HEK293 (cell line): ENCODE measurements around the gene CCNB1IP1.

Experiments used
- CTCF ChIA-PET: fragments of 350-600 bp; formaldehyde crosslinking; extraction: SDS; loops from one replicate; lab custom pipeline; 2021; ENCODE audit warnings: antibody characterized with exemption; lab: Yijun Ruan, JAX
- POLR2A ChIA-PET: fragments of 300-600 bp; formaldehyde crosslinking; extraction: SDS; loops from one replicate; lab custom pipeline; 2020; ENCODE audit warnings: antibody characterized with exemption, inconsistent platforms; lab: Yijun Ruan, JAX
- H3K27ac ChIP-seq: fragments of 200-500 bp; sonication (Bioruptor generic); 2 replicates; pipeline ENCODE4 v1.5.1; 2014; ENCODE audit warnings: low read depth, low read length, control low read depth, inconsistent platforms; ENCODE audit errors: extremely low read depth
- H3K36me3 ChIP-seq, 2 experiments: fragments of 200-500 bp in 1 of 2; sonication (Bioruptor generic) in 1 of 2; 1 replicate in 1 of 2; 2 replicates in 1 of 2; pipeline ENCODE4 v1.5.1; 2014 to 2017; ENCODE audit warnings: inconsistent platforms in 2 of 2, low read length in 2 of 2; ENCODE audit not compliant: control insufficient read depth in 2 of 2, insufficient read depth in 1 of 2
- H3K4me1 ChIP-seq: fragments of 200-500 bp; sonication (Bioruptor generic); 2 replicates; pipeline ENCODE4 v1.5.1; 2014; ENCODE audit warnings: mild to moderate bottlenecking, low read length, inconsistent platforms; ENCODE audit not compliant: control insufficient read depth, insufficient read depth
- H3K4me3 ChIP-seq: 2 replicates; pipeline ENCODE4 v1.5.1; 2011; ENCODE audit warnings: low read depth, mild to moderate bottlenecking, control low read depth, low read length, moderate library complexity
- H3K9me3 ChIP-seq: fragments of 200-500 bp; sonication (Bioruptor generic); 2 replicates; pipeline ENCODE4 v1.5.1; 2014; ENCODE audit warnings: low read depth, low read length, inconsistent platforms; ENCODE audit not compliant: control insufficient read depth, insufficient read depth
- GLIS1 ChIP-seq: fragments of 450-650 bp; formaldehyde crosslinking; IDR thresholded peaks from 2 replicates; pipeline ENCODE4 v1.5.1; 2016; ENCODE audit warnings: missing biosample characterization, missing genetic modification characterization
- HOXA7 ChIP-seq: sonication (generic); formaldehyde crosslinking; IDR thresholded peaks from 2 replicates; pipeline ENCODE4 v1.8.1; 2022; ENCODE audit warnings: missing genetic modification reagents, borderline replicate concordance
- KLF7 ChIP-seq: fragments of 450-650 bp; formaldehyde crosslinking; IDR thresholded peaks from 2 replicates; pipeline ENCODE4 v1.5.1; 2016; ENCODE audit warnings: missing biosample characterization, missing genetic modification characterization, borderline replicate concordance
- RBAK ChIP-seq: fragments of 450-650 bp; formaldehyde crosslinking; IDR thresholded peaks from 2 replicates; pipeline ENCODE4 v1.5.1; 2016; ENCODE audit warnings: missing biosample characterization, missing genetic modification characterization
- SCRT2 ChIP-seq: fragments of 450-650 bp; formaldehyde crosslinking; IDR thresholded peaks from 2 replicates; pipeline ENCODE4 v1.5.1; 2016; ENCODE audit warnings: missing biosample characterization, missing genetic modification characterization
- SP7 ChIP-seq: fragments of 450-650 bp; formaldehyde crosslinking; IDR thresholded peaks from 2 replicates; pipeline ENCODE4 v1.5.1; 2016; ENCODE audit warnings: missing biosample characterization, missing genetic modification characterization
- TRIM28 ChIP-seq: IDR thresholded peaks from 2 replicates; pipeline ENCODE4 v1.6.1; 2011; ENCODE audit warnings: low read length, control low read depth, borderline replicate concordance
- ZNF114 ChIP-seq: fragments of 450-650 bp; formaldehyde crosslinking; IDR thresholded peaks from 2 replicates; pipeline ENCODE4 v1.5.0; 2017; ENCODE audit warnings: missing biosample characterization, missing genetic modification characterization
- ZNF138 ChIP-seq: fragments of 450-650 bp; formaldehyde crosslinking; IDR thresholded peaks from 2 replicates; pipeline ENCODE4 v1.5.1; 2016; ENCODE audit warnings: missing biosample characterization, missing genetic modification characterization, borderline replicate concordance
- ZNF157 ChIP-seq: fragments of 450-650 bp; formaldehyde crosslinking; IDR thresholded peaks from 2 replicates; pipeline ENCODE4 v1.5.1; 2016; ENCODE audit warnings: missing biosample characterization, missing genetic modification characterization
- ZNF221 ChIP-seq: fragments of 450-650 bp; formaldehyde crosslinking; IDR thresholded peaks from 2 replicates; pipeline ENCODE4 v1.5.1; 2017; ENCODE audit warnings: missing biosample characterization, missing genetic modification characterization, borderline replicate concordance
- ZNF37A ChIP-seq: fragments of 450-650 bp; IDR thresholded peaks from 2 replicates; pipeline ENCODE4 v1.5.1; 2018; ENCODE audit warnings: missing biosample characterization, missing genetic modification characterization
- ZNF501 ChIP-seq: fragments of 450-650 bp; formaldehyde crosslinking; IDR thresholded peaks from 2 replicates; pipeline ENCODE4 v1.5.1; 2016; ENCODE audit warnings: missing biosample characterization, missing genetic modification characterization
- ZNF521 ChIP-seq: fragments of 450-650 bp; formaldehyde crosslinking; IDR thresholded peaks from 2 replicates; pipeline ENCODE4 v1.5.1; 2017; ENCODE audit warnings: missing biosample characterization, mild to moderate bottlenecking, missing genetic modification characterization
- ZNF544 ChIP-seq: fragments of 450-650 bp; formaldehyde crosslinking; IDR thresholded peaks from 2 replicates; pipeline ENCODE4 v1.5.0; 2017; ENCODE audit warnings: missing biosample characterization, missing genetic modification characterization
- ZNF626 ChIP-seq: fragments of 450-650 bp; sonication (Bioruptor Pico); formaldehyde crosslinking; IDR thresholded peaks from 2 replicates; pipeline ENCODE4 v1.5.1; 2018; ENCODE audit warnings: missing biosample characterization, missing genetic modification characterization, inconsistent platforms
- ZNF747 ChIP-seq: fragments of 450-650 bp; formaldehyde crosslinking; IDR thresholded peaks from 2 replicates; pipeline ENCODE4 v1.5.1; 2016; ENCODE audit warnings: missing biosample characterization, missing genetic modification characterization
- TF ChIP-seq, protein P1 (sequence below): fragments of 450-650 bp; formaldehyde crosslinking; IDR thresholded peaks from 2 replicates; pipeline ENCODE4 v1.5.1; 2017; ENCODE audit warnings: missing biosample characterization, missing genetic modification characterization
- TF ChIP-seq, protein P2 (sequence below): fragments of 450-650 bp; formaldehyde crosslinking; IDR thresholded peaks from 2 replicates; pipeline ENCODE4 v1.5.1; 2016; ENCODE audit warnings: missing biosample characterization, missing genetic modification characterization, borderline replicate concordance
- TF ChIP-seq, protein P3 (sequence below): fragments of 450-650 bp; formaldehyde crosslinking; IDR thresholded peaks from 2 replicates; pipeline ENCODE4 v1.5.1; 2016; ENCODE audit warnings: missing biosample characterization, missing genetic modification characterization, low read depth
- TF ChIP-seq, protein P4 (sequence below): fragments of 450-650 bp; formaldehyde crosslinking; IDR thresholded peaks from 2 replicates; pipeline ENCODE4 v1.5.1; 2016; ENCODE audit warnings: missing biosample characterization, missing genetic modification characterization
- TF ChIP-seq, protein P5 (sequence below): fragments of 450-650 bp; formaldehyde crosslinking; optimal IDR thresholded peaks from 2 replicates; pipeline ENCODE3; 2016; ENCODE audit warnings: missing biosample characterization, mild to moderate bottlenecking, missing genetic modification characterization
- TF ChIP-seq, protein P6 (sequence below): fragments of 450-650 bp; formaldehyde crosslinking; IDR thresholded peaks from 2 replicates; pipeline ENCODE4 v1.5.1; 2017; ENCODE audit warnings: missing biosample characterization, mild to moderate bottlenecking, missing genetic modification characterization, moderate library complexity

CCNB1IP1 gene

DNA sequence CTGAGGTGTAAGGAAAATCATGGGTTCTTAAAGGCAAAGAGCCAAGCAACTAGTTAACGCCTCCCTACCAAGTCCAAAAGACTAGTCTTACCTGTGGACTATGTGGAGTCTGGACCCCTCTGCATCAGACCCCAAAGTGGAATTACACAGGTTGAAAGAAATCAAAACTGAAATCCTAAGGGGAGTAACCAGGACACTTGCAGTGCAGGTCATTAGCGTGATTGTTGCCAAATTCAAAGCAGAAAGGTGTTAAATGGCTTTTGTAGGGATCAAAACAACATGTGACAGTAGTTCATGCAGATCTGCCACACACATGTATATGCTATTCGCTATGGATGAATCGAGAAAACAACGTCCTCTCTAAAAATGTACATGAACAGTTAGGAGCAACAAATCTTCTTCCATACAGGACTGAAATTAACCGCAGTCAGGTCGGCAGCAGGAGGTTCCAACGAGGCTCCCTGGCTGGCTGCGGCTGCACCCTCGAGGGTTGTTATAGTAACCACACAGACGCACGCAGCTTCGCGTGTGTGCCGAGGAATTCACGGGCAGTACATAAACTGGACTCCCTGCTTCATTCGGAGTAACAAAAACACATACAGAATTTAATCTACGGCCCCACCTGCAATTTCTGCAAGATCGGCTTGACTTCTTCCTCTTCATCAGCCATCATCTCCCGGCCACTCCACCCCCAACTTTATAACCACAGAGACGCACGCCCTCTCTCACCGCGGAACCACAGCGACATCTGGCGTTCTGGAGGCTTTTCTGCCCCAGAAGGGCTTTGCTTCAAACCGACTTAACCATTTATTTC, 27.6 kb downstream of the CCNB1IP1 start, which contains the start of gene TTC5:
TSS of gene TTC5 (minus strand) at position 687 of the 814 bp plus-strand sequence. CDS start at position 673, 14 bp downstream.
- Histone ChIP-seq H3K27ac (no peak within 1 kb of the TSS), H3K4me1 (peaks cover 6% of the 10 kb centered on the region; the same call in 1 of the 2 replicates), H3K36me3 (peaks cover 4 to 17% of the 10 kb centered on the region in 2 experiments; a peak in 2 of 3 replicates), H3K4me3 (peak within 1 kb of the TSS; percentile 90), H3K9me3 (no peaks in the 10 kb centered on the region)
- ChIA-PET POLR2A (no interaction called here), CTCF (interaction anchor here (0.6 to 1.6 kb wide), 11 partner anchors 12 to 352 kb away, joined by 3 to 7 read pairs (median 4); no protein-coding TSS in a partner anchor)
- TF ChIP-seq SP7 (tag by site-specific recombination) = peak; percentile 81
- no peak for TF ChIP-seq ZNF138
- 0 out of 2 replicates have a peak, but pooled peaks have one; percentile 12 for TF ChIP-seq SCRT2 (tag by site-specific recombination)
- TF ChIP-seq, protein P1, sequence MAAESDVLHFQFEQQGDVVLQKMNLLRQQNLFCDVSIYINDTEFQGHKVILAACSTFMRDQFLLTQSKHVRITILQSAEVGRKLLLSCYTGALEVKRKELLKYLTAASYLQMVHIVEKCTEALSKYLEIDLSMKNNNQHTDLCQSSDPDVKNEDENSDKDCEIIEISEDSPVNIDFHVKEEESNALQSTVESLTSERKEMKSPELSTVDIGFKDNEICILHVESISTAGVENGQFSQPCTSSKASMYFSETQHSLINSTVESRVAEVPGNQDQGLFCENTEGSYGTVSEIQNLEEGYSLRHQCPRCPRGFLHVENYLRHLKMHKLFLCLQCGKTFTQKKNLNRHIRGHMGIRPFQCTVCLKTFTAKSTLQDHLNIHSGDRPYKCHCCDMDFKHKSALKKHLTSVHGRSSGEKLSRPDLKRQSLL (tag by site-specific recombination) = no peak
- no peak for TF ChIP-seq ZNF747 (tag by site-specific recombination)
- TF ChIP-seq, protein P2, sequence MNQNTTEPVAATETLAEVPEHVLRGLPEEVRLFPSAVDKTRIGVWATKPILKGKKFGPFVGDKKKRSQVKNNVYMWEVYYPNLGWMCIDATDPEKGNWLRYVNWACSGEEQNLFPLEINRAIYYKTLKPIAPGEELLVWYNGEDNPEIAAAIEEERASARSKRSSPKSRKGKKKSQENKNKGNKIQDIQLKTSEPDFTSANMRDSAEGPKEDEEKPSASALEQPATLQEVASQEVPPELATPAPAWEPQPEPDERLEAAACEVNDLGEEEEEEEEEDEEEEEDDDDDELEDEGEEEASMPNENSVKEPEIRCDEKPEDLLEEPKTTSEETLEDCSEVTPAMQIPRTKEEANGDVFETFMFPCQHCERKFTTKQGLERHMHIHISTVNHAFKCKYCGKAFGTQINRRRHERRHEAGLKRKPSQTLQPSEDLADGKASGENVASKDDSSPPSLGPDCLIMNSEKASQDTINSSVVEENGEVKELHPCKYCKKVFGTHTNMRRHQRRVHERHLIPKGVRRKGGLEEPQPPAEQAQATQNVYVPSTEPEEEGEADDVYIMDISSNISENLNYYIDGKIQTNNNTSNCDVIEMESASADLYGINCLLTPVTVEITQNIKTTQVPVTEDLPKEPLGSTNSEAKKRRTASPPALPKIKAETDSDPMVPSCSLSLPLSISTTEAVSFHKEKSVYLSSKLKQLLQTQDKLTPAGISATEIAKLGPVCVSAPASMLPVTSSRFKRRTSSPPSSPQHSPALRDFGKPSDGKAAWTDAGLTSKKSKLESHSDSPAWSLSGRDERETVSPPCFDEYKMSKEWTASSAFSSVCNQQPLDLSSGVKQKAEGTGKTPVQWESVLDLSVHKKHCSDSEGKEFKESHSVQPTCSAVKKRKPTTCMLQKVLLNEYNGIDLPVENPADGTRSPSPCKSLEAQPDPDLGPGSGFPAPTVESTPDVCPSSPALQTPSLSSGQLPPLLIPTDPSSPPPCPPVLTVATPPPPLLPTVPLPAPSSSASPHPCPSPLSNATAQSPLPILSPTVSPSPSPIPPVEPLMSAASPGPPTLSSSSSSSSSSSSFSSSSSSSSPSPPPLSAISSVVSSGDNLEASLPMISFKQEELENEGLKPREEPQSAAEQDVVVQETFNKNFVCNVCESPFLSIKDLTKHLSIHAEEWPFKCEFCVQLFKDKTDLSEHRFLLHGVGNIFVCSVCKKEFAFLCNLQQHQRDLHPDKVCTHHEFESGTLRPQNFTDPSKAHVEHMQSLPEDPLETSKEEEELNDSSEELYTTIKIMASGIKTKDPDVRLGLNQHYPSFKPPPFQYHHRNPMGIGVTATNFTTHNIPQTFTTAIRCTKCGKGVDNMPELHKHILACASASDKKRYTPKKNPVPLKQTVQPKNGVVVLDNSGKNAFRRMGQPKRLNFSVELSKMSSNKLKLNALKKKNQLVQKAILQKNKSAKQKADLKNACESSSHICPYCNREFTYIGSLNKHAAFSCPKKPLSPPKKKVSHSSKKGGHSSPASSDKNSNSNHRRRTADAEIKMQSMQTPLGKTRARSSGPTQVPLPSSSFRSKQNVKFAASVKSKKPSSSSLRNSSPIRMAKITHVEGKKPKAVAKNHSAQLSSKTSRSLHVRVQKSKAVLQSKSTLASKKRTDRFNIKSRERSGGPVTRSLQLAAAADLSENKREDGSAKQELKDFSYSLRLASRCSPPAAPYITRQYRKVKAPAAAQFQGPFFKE (tag by site-specific recombination) = no peak
- no peak for TF ChIP-seq ZNF114 (tag by site-specific recombination)
- no peak for TF ChIP-seq ZNF157 (tag by site-specific recombination)
- no peak for TF ChIP-seq ZNF37A (tag by site-specific recombination)
- no peak for TF ChIP-seq ZNF521 (tag by site-specific recombination)
- no peak for TF ChIP-seq HOXA7 (CRISPR knock-in tag)
- TF ChIP-seq GLIS1 = peak; percentile 59
- no peak for TF ChIP-seq ZNF501
- no peak for TF ChIP-seq ZNF221 (tag by site-specific recombination)
- TF ChIP-seq TRIM28 = peak; percentile 55
- TF ChIP-seq ZNF544 (tag by site-specific recombination) = no peak
- TF ChIP-seq, protein P3, sequence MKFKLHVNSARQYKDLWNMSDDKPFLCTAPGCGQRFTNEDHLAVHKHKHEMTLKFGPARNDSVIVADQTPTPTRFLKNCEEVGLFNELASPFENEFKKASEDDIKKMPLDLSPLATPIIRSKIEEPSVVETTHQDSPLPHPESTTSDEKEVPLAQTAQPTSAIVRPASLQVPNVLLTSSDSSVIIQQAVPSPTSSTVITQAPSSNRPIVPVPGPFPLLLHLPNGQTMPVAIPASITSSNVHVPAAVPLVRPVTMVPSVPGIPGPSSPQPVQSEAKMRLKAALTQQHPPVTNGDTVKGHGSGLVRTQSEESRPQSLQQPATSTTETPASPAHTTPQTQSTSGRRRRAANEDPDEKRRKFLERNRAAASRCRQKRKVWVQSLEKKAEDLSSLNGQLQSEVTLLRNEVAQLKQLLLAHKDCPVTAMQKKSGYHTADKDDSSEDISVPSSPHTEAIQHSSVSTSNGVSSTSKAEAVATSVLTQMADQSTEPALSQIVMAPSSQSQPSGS = no peak
- TF ChIP-seq KLF7 (tag by site-specific recombination) = no peak
- no peak for TF ChIP-seq ZNF626 (tag by site-specific recombination)
- TF ChIP-seq, protein P4, sequence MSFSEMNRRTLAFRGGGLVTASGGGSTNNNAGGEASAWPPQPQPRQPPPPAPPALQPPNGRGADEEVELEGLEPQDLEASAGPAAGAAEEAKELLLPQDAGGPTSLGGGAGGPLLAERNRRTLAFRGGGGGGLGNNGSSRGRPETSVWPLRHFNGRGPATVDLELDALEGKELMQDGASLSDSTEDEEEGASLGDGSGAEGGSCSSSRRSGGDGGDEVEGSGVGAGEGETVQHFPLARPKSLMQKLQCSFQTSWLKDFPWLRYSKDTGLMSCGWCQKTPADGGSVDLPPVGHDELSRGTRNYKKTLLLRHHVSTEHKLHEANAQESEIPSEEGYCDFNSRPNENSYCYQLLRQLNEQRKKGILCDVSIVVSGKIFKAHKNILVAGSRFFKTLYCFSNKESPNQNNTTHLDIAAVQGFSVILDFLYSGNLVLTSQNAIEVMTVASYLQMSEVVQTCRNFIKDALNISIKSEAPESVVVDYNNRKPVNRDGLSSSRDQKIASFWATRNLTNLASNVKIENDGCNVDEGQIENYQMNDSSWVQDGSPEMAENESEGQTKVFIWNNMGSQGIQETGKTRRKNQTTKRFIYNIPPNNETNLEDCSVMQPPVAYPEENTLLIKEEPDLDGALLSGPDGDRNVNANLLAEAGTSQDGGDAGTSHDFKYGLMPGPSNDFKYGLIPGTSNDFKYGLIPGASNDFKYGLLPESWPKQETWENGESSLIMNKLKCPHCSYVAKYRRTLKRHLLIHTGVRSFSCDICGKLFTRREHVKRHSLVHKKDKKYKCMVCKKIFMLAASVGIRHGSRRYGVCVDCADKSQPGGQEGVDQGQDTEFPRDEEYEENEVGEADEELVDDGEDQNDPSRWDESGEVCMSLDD (tag by site-specific recombination) = peak; percentile 57; the same call in 1 of the 2 replicates
- TF ChIP-seq, protein P5, sequence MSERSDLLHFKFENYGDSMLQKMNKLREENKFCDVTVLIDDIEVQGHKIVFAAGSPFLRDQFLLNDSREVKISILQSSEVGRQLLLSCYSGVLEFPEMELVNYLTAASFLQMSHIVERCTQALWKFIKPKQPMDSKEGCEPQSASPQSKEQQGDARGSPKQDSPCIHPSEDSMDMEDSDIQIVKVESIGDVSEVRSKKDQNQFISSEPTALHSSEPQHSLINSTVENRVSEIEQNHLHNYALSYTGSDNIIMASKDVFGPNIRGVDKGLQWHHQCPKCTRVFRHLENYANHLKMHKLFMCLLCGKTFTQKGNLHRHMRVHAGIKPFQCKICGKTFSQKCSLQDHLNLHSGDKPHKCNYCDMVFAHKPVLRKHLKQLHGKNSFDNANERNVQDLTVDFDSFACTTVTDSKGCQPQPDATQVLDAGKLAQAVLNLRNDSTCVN (tag by site-specific recombination) = no peak
- TF ChIP-seq, protein P6, sequence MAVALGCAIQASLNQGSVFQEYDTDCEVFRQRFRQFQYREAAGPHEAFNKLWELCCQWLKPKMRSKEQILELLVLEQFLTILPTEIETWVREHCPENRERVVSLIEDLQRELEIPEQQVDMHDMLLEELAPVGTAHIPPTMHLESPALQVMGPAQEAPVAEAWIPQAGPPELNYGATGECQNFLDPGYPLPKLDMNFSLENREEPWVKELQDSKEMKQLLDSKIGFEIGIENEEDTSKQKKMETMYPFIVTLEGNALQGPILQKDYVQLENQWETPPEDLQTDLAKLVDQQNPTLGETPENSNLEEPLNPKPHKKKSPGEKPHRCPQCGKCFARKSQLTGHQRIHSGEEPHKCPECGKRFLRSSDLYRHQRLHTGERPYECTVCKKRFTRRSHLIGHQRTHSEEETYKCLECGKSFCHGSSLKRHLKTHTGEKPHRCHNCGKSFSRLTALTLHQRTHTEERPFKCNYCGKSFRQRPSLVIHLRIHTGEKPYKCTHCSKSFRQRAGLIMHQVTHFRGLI = peak; percentile 60
- TF ChIP-seq RBAK (tag by site-specific recombination) = no peak
